Measurements from ENCODE around the gene TIAM1. TPM values are rescaled to one million over a fixed set of nuclear protein-coding genes. Genes with fewer than 3 reads are reported as not detected.

Gene TIAM1
- total and polyA plus RNA-seq, 2 of the 8 experiments (the other 6 are each of a cell fraction or from before 2014, with no cell fraction given): 10.1 to 30.7 TPM

- CTCF ChIA-PET (ENCODE audit: partially characterized antibody): interaction anchor here (1.0 to 5.5 kb wide), 13 partner anchors 8 to 422 kb away, joined by 3 to 51 read pairs (median 8); no protein-coding TSS in a partner anchor
- Histone ChIP-seq H3K23ac (ENCODE audit: insufficient read length) (no peak overlapping the region), H2BK5ac (ENCODE audit: low read depth, low read length) (no peak overlapping the region), H3K4me1 (replicated peaks in 1 of 4; ENCODE audit: control insufficient read depth in 3 of 4, insufficient read depth in 4 of 4, low read length in 3 of 4) (no peaks in the 10 kb centered on the region; a peak in 1 of 7 replicates), H3K23me2 (ENCODE audit: low read depth, low read length) (no peaks in the 10 kb centered on the region), H4K20me1 (replicated peaks in 1 of 2; ENCODE audit: control insufficient read depth in 1 of 2, insufficient read depth in 2 of 2, low read length in 2 of 2) (no peaks in the 10 kb centered on the region), H3K9me3 (ENCODE audit: insufficient read depth in 2 of 2, low read depth in 1 of 2, low read length in 1 of 2) (no peaks in the 10 kb centered on the region), H2BK15ac (ENCODE audit: low read length) (no peak overlapping the region), H3K27me3 (replicated peaks in 1 of 4; ENCODE audit: control insufficient read depth in 3 of 4, extremely low read depth in 1 of 4, insufficient read depth in 3 of 4, low read length in 3 of 4) (no peaks in the 10 kb centered on the region), H3K27ac (ENCODE audit: low read depth, low read length) (no peak overlapping the region), H3K18ac (ENCODE audit: extremely low read depth, low read length) (no peak overlapping the region), H3K4me2 (ENCODE audit: insufficient read depth in 1 of 2, low read depth in 2 of 2, low read length in 2 of 2) (no peak overlapping the region), H3K14ac (ENCODE audit: insufficient read length) (no peak overlapping the region), H2BK120ac (replicated peaks; ENCODE audit: low read depth, low read length) (no peak overlapping the region), H3K79me1 (ENCODE audit: low read depth, low read length) (no peaks in the 10 kb centered on the region), H2BK20ac (ENCODE audit: low read length) (no peak overlapping the region), H2AFZ (ENCODE audit: low read length) (no peak overlapping the region), H3K4ac (replicated peaks; ENCODE audit: insufficient read length, low read depth, low read length) (no peak overlapping the region), H3K9ac (replicated peaks in 1 of 4; ENCODE audit: extremely low read depth in 1 of 4, low read depth in 3 of 4, low read length in 3 of 4) (no peak overlapping the region), H3K79me2 (ENCODE audit: control insufficient read depth in 1 of 2, insufficient read depth in 2 of 2, low read length in 2 of 2) (no peaks in the 10 kb centered on the region), H4K5ac (ENCODE audit: insufficient read length, low read depth, low read length) (no peak overlapping the region), H2AK5ac (ENCODE audit: low read depth, low read length) (no peak overlapping the region), H4K8ac (ENCODE audit: extremely low read depth, insufficient read depth, low read length) (no peak overlapping the region), H3K36me3 (ENCODE audit: control insufficient read depth in 2 of 4, insufficient read depth in 4 of 4, low read length in 3 of 4) (no peaks in the 10 kb centered on the region), H3K4me3 (ENCODE audit: extremely low read depth in 1 of 4, insufficient read depth in 2 of 4, low read depth in 3 of 4, low read length in 4 of 4) (no peak overlapping the region), H3K56ac (replicated peaks; ENCODE audit: insufficient read length, low read depth, low read length) (no peak overlapping the region), H4K91ac (replicated peaks; ENCODE audit: insufficient read length, low read length) (no peak overlapping the region), H2BK12ac (ENCODE audit: low read depth, low read length) (no peak overlapping the region)
- no peak for TF ChIP-seq BRCA1 (IDR thresholded peaks at IDR 0.05; ENCODE audit: low read depth, low read length)
- DNase-seq (ENCODE audit: low read depth in 1 of 2, low spot score in 2 of 2): no peak
- no peak for FAIRE-seq
- 87% methylated on average over 24 of the region's 24 CpGs; no CpG with 5 or more reads in 1 of the 2 experiments for whole genome bisulfite sequencing, 2 experiments (ENCODE audit: extremely low coverage in 1 of 2, insufficient coverage in 1 of 2, insufficient read length in 1 of 2, insufficient replicate concordance in 2 of 2, low coverage in 1 of 2, low lambda C conversion rate in 2 of 2, missing lambda C conversion rate in 1 of 2)
- POLR2A ChIA-PET (ENCODE audit: partially characterized antibody): no interaction called here
Measured at GRCh38 chr21:31182231-31183140, 161.6 kb downstream of the TIAM1 start.
